Stomach (tissue), 4 donors: ENCODE measurements around the gene CNBP.

Experiments
- POLR2AphosphoS5 ChIP-seq, 3 donors: sonication (generic); formaldehyde crosslinking; IDR thresholded peaks; one replicate each; pipeline ENCODE4 v1.6.1; 2016; ENCODE audit warnings: antibody characterized with exemption in 3 of 3
- TF ChIP-seq, protein P1 (sequence below), 7 experiments: fragments of 450-650 bp in 4 of 7; fragments of 200-600 bp in 3 of 7; sonication (generic) in 3 of 7; IDR thresholded peaks; one replicate each; pipeline ENCODE4 v1.5.1; 2016 to 2019; ENCODE audit warnings: antibody characterized with exemption in 7 of 7, control low read depth in 2 of 7, mild to moderate bottlenecking in 1 of 7

GRCh38 chr3:129176051-129176450, 7.6 kb downstream of the CNBP start:
- TF ChIP-seq, protein P1, sequence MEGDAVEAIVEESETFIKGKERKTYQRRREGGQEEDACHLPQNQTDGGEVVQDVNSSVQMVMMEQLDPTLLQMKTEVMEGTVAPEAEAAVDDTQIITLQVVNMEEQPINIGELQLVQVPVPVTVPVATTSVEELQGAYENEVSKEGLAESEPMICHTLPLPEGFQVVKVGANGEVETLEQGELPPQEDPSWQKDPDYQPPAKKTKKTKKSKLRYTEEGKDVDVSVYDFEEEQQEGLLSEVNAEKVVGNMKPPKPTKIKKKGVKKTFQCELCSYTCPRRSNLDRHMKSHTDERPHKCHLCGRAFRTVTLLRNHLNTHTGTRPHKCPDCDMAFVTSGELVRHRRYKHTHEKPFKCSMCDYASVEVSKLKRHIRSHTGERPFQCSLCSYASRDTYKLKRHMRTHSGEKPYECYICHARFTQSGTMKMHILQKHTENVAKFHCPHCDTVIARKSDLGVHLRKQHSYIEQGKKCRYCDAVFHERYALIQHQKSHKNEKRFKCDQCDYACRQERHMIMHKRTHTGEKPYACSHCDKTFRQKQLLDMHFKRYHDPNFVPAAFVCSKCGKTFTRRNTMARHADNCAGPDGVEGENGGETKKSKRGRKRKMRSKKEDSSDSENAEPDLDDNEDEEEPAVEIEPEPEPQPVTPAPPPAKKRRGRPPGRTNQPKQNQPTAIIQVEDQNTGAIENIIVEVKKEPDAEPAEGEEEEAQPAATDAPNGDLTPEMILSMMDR (IDR thresholded peaks at IDR 0.05), result no peak
- no peak for TF ChIP-seq POLR2AphosphoS5 (IDR thresholded peaks at IDR 0.05)
